Astrocyte (in vitro differentiated cells and primary cell): ENCODE results near the gene OR9I1.

ENCODE experiments used
- EZH2 ChIP-seq: IDR thresholded peaks from 2 replicates; pipeline ENCODE4 v1.6.1; 2012; ENCODE audit warnings: mild to moderate bottlenecking, low read length, inconsistent platforms; ENCODE audit not compliant: insufficient read depth
- TF ChIP-seq, protein P1 (sequence below): IDR thresholded peaks from 2 replicates; pipeline ENCODE4 v1.5.1; 2011; ENCODE audit warnings: low read depth, mild to moderate bottlenecking, inconsistent platforms, low read length, moderate library complexity; ENCODE audit not compliant: insufficient read depth

DNA sequence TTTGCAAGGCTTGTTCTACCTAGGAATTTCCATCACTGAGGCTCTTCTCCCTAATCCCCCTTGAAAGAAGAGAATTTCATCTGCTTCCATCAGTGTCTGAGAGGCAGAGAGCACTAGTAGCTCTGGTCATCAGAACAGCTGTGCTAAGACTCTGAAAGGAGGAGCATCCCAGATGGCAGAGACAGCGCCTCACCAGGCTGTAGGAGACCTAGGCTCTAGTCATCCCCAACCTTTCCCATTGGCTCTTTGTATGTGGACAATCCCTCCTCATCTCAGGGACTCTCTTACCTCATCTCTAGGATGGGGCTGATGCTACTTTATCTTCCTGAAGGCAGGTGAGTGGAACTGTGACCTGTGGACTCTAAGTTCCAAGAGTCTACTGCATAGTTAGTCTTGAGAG, 8.8 kb upstream of the OR9I1 start:
- TF ChIP-seq, protein P1, sequence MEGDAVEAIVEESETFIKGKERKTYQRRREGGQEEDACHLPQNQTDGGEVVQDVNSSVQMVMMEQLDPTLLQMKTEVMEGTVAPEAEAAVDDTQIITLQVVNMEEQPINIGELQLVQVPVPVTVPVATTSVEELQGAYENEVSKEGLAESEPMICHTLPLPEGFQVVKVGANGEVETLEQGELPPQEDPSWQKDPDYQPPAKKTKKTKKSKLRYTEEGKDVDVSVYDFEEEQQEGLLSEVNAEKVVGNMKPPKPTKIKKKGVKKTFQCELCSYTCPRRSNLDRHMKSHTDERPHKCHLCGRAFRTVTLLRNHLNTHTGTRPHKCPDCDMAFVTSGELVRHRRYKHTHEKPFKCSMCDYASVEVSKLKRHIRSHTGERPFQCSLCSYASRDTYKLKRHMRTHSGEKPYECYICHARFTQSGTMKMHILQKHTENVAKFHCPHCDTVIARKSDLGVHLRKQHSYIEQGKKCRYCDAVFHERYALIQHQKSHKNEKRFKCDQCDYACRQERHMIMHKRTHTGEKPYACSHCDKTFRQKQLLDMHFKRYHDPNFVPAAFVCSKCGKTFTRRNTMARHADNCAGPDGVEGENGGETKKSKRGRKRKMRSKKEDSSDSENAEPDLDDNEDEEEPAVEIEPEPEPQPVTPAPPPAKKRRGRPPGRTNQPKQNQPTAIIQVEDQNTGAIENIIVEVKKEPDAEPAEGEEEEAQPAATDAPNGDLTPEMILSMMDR: no peak
- TF ChIP-seq EZH2: no peak
